DOHH2 (cell line): ENCODE measurements around the gene POLR1D.

Experiments
- H3F3A ChIP-seq: fragments of 200-600 bp; sonication (generic), shearing (Covaris generic); 2 replicates; pipeline ENCODE4 v1.6.0; 2016; ENCODE audit warnings: antibody characterized with exemption, mild to moderate bottlenecking; ENCODE audit not compliant: control insufficient read depth, insufficient read depth
- H3K27ac ChIP-seq: fragments of 200-600 bp; sonication (generic); 2 replicates; pipeline ENCODE4 v1.5.1; 2014; ENCODE audit warnings: low read depth, mild to moderate bottlenecking, low read length, moderate library complexity
- H3K27me3 ChIP-seq: fragments of 200-600 bp; sonication (generic); 2 replicates; pipeline ENCODE4 v1.6.1; 2014; ENCODE audit warnings: mild to moderate bottlenecking, low read length, mixed read lengths; ENCODE audit not compliant: control insufficient read depth
- H3K36me3 ChIP-seq: fragments of 200-600 bp; sonication (generic); 2 replicates; pipeline ENCODE4 v1.6.1; 2014; ENCODE audit warnings: mild to moderate bottlenecking, low read length, moderate library complexity, mixed read lengths; ENCODE audit not compliant: control insufficient read depth
- H3K4me1 ChIP-seq: fragments of 200-600 bp; sonication (generic); 2 replicates; pipeline ENCODE4 v1.6.1; 2014; ENCODE audit warnings: mild to moderate bottlenecking, low read length, mixed read lengths; ENCODE audit not compliant: control insufficient read depth
- H3K4me2 ChIP-seq: fragments of 200-600 bp; sonication (generic); 2 replicates; pipeline ENCODE4 v1.6.0; 2014; ENCODE audit warnings: mild to moderate bottlenecking, low read length, moderate library complexity
- H3K4me3 ChIP-seq: fragments of 200-600 bp; sonication (generic); 2 replicates; pipeline ENCODE4 v1.5.1; 2014; ENCODE audit warnings: mild to moderate bottlenecking, low read length, mixed read lengths
- H3K79me2 ChIP-seq: fragments of 200-600 bp; sonication (generic); 2 replicates; pipeline ENCODE4 v1.6.1; 2014; ENCODE audit warnings: mild to moderate bottlenecking, low read length, mixed read lengths; ENCODE audit not compliant: control insufficient read depth
- H3K9me2 ChIP-seq: fragments of 200-600 bp; sonication (generic); replicated peaks from 2 replicates; pipeline ENCODE4 v1.6.1; 2014; ENCODE audit warnings: mild to moderate bottlenecking, low read length, mixed read lengths; ENCODE audit not compliant: control insufficient read depth
- H3K9me3 ChIP-seq: fragments of 200-600 bp; sonication (generic); 2 replicates; pipeline ENCODE4 v1.6.1; 2014; ENCODE audit warnings: antibody characterized with exemption, low read length, mixed read lengths; ENCODE audit not compliant: control insufficient read depth, insufficient read depth
- H4K20me1 ChIP-seq: fragments of 200-600 bp; sonication (generic); 2 replicates; pipeline ENCODE4 v1.6.0; 2014; ENCODE audit warnings: low read depth, mild to moderate bottlenecking, antibody characterized with exemption, low read length, moderate library complexity; ENCODE audit not compliant: control insufficient read depth, insufficient read depth
- CTCF ChIP-seq: fragments of 200-600 bp; sonication (generic); IDR thresholded peaks from one replicate; pipeline ENCODE4 v1.5.1; 2014; ENCODE audit warnings: antibody characterized with exemption, mild to moderate bottlenecking, low read depth, low read length; ENCODE audit not compliant: poor library complexity, severe bottlenecking
- EZH2phosphoT487 ChIP-seq: fragments of 200-600 bp; sonication (generic); IDR thresholded peaks from 2 replicates; pipeline ENCODE4 v1.6.1; 2017; ENCODE audit warnings: borderline replicate concordance, mild to moderate bottlenecking, antibody characterized with exemption, low read length, moderate library complexity, mixed read lengths

POLR1D gene

GRCh38 chr13:27666951-27667350 lies 45.3 kb downstream of the POLR1D start:
- TF ChIP-seq EZH2phosphoT487 (no peak), CTCF (no peak)
- Histone ChIP-seq H3K9me3 (no peaks in the 10 kb centered on the region), H3K4me1 (no peaks in the 10 kb centered on the region), H3K79me2 (peaks cover 4% of the 10 kb centered on the region; the same call in 1 of the 2 replicates), H4K20me1 (no peaks in the 10 kb centered on the region), H3K27me3 (no peaks in the 10 kb centered on the region), H3K4me2 (no peak overlapping the region), H3F3A (no peaks in the 10 kb centered on the region), H3K9me2 (no peaks in the 10 kb centered on the region), H3K36me3 (peaks cover 18% of the 10 kb centered on the region), H3K27ac (no peak overlapping the region), H3K4me3 (no peak overlapping the region)

- H3K27me3 ChIP-seq = no peaks in the 10 kb centered on the region
- no peaks in the 10 kb centered on the region for H3K9me3 ChIP-seq
- no peaks in the 10 kb centered on the region for H3K9me2 ChIP-seq
- H3K4me2 ChIP-seq = no peak overlapping the region
- no peak overlapping the region for H3K4me3 ChIP-seq
- 0 out of 2 replicates have a peak, but pooled peaks cover under 1% of the 10 kb centered on the region for H3K79me2 ChIP-seq
- TF ChIP-seq EZH2phosphoT487 (no peak), CTCF (no peak)
- no peak overlapping the region for H3K27ac ChIP-seq
- no peaks in the 10 kb centered on the region for H3K4me1 ChIP-seq
- H4K20me1 ChIP-seq = no peaks in the 10 kb centered on the region
- peaks cover 18% of the 10 kb centered on the region for H3K36me3 ChIP-seq
- H3F3A ChIP-seq = no peaks in the 10 kb centered on the region
Observed at GRCh38 chr13:27667946-27668345, 46.3 kb downstream of the POLR1D start.

GRCh38 chr13:27670861-27671260 lies 49.2 kb downstream of the POLR1D start:
- TF ChIP-seq CTCF (no peak), EZH2phosphoT487 (no peak)
- no peaks in the 10 kb centered on the region for H4K20me1 ChIP-seq
- no peaks in the 10 kb centered on the region for H3K79me2 ChIP-seq
- H3K4me3 ChIP-seq = no peak overlapping the region
- no peaks in the 10 kb centered on the region for H3K9me2 ChIP-seq
- H3K9me3 ChIP-seq = no peaks in the 10 kb centered on the region
- no peaks in the 10 kb centered on the region for H3K4me1 ChIP-seq
- no peaks in the 10 kb centered on the region for H3K27me3 ChIP-seq
- peaks cover 9% of the 10 kb centered on the region for H3K36me3 ChIP-seq
- no peaks in the 10 kb centered on the region for H3F3A ChIP-seq
- H3K27ac ChIP-seq = no peak overlapping the region
- no peak overlapping the region for H3K4me2 ChIP-seq
